ENCODE data around the gene DOLPP1. TPM values are rescaled to one million over a fixed set of nuclear protein-coding genes. Genes with fewer than 3 reads are reported as not detected.
A peak's percentile ranks its signal among the peaks of the same experiment; 100 is the strongest.

The DOLPP1 gene
- total RNA-seq, 4 donors from 2014 or later: 15.7 to 52.4 (median 38.2) TPM

- TF ChIP-seq EP300 (IDR thresholded peaks at IDR 0.05; ENCODE audit: low read depth): no peak
- no peak for TF ChIP-seq POLR2AphosphoS5 (IDR thresholded peaks at IDR 0.05)
- TF ChIP-seq, protein P1, sequence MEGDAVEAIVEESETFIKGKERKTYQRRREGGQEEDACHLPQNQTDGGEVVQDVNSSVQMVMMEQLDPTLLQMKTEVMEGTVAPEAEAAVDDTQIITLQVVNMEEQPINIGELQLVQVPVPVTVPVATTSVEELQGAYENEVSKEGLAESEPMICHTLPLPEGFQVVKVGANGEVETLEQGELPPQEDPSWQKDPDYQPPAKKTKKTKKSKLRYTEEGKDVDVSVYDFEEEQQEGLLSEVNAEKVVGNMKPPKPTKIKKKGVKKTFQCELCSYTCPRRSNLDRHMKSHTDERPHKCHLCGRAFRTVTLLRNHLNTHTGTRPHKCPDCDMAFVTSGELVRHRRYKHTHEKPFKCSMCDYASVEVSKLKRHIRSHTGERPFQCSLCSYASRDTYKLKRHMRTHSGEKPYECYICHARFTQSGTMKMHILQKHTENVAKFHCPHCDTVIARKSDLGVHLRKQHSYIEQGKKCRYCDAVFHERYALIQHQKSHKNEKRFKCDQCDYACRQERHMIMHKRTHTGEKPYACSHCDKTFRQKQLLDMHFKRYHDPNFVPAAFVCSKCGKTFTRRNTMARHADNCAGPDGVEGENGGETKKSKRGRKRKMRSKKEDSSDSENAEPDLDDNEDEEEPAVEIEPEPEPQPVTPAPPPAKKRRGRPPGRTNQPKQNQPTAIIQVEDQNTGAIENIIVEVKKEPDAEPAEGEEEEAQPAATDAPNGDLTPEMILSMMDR (IDR thresholded peaks at IDR 0.05): peak in 1 of 5 experiments; percentile 26
- no peak for TF ChIP-seq POLR2A (IDR thresholded peaks at IDR 0.05)
- no peaks in the 10 kb centered on the region for H3K27me3 ChIP-seq
- intact Hi-C loops (cut with DNase I; ENCODE audit: low total_unique reads): no loop called here
- peaks cover 18 to 49% (median 38%) of the 10 kb centered on the region in 4 donors for H3K4me1 ChIP-seq
- 62% methylated on average over 7 of the region's 7 CpGs; no CpG with 5 or more reads in 1 of the 2 donors for WGBS, 2 donors (ENCODE audit: low coverage in 1 of 2)
- H3K9me3 ChIP-seq: no peaks in the 10 kb centered on the region
- H3K4me3 ChIP-seq: peak overlapping the region in 3 of 4 donors; percentile 86 to 96 (median 89)
- peak overlapping the region; percentile 96 to 99 (median 96) for H3K27ac ChIP-seq
- peaks cover 0 to 6% (median 0%) of the 10 kb centered on the region in 4 donors for H3K36me3 ChIP-seq
- peak; percentile 49 for DNase-seq
- in situ Hi-C loops (cut with MboI; ENCODE audit: low pct_ligation_motif_present in 1 of 4, low pct_unique_long_range_greater_than_20kb in 1 of 4, low sequenced_read_pairs in 3 of 4): no loop called here
Observed at GRCh38 chr9:129109537-129109903, 28.6 kb downstream of the DOLPP1 start.

- no peaks in the 10 kb centered on the region for H3K9me3 ChIP-seq
- WGBS, 2 donors (ENCODE audit: low coverage in 1 of 2): 4% methylated on average over 39 of the region's 64 CpGs; no CpG with 5 or more reads in 1 of the 2 donors
- H3K36me3 ChIP-seq: peaks cover 0 to 6% (median 0%) of the 10 kb centered on the region in 4 donors
- intact Hi-C loops (cut with DNase I; ENCODE audit: low total_unique reads) (no loop called here), in situ Hi-C loops (cut with MboI; ENCODE audit: low pct_ligation_motif_present in 1 of 4, low pct_unique_long_range_greater_than_20kb in 1 of 4, low sequenced_read_pairs in 3 of 4) (no loop called here)
- H3K4me1 ChIP-seq: peaks cover 18 to 55% (median 41%) of the 10 kb centered on the region in 4 donors
- H3K27ac ChIP-seq: peak overlapping the region; percentile 96 to 99 (median 96)
- no peaks in the 10 kb centered on the region for H3K27me3 ChIP-seq
- DNase-seq: peak; percentile 32
- H3K4me3 ChIP-seq: peak overlapping the region; percentile 86 to 96 (median 88)
- peak in 1 of 3 donors; percentile 21 for TF ChIP-seq POLR2AphosphoS5 (IDR thresholded peaks at IDR 0.05)
- no peak for TF ChIP-seq EP300 (IDR thresholded peaks at IDR 0.05; ENCODE audit: low read depth)
- TF ChIP-seq, protein P1 (IDR thresholded peaks at IDR 0.05): no peak
Observed at GRCh38 chr9:129109952-129110739, 29.2 kb downstream of the DOLPP1 start.

DNA sequence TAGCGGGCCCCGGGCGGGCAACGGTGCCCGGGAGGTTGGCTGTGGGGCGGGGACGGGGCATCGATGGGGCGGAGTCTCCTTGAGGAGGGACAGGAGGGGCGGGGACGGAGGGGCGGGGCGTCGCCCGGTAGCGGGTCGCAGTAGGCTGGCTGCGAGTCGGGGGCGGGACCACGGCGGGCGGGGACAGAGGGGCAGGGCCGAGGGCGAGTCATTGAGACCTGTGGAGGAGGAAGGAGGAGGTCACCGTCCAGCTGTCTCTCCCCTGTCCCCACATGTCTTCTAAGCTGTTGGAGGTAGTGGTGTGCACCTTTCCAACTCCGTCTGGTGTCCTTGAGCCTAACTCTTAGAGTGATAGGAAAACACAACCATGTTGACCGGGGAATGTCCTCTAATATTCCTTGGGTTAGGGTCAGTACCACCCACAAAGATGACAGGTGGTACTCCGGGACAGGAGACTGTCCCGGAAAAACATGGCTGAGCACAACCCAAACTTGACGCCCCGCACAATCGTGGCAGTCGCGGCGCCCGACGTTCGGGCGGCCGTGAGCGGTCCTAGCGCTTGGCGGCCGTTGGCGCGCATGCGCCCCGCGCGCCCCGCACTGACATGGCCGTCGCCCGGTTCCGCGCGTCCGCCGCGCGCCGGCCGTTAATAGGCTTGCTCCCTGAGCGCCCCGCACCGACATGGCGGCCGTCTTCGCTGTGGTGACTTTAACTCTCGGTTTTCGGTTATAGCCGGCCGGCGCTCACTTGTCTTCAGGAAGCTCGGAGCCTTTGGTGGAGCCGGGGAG lies 30.0 kb downstream of the DOLPP1 start, which contains the start of the genes CRAT and PTPA:
Gene CRAT (minus strand): TSS at position 54 of the 788 bp plus-strand sequence. CDS start 284 bp downstream, outside the sequence.
Gene PTPA (plus strand): TSS at position 676 of the 788 bp plus-strand sequence. CDS start 186 bp downstream, outside the sequence.
- peak; percentile 99 for DNase-seq
- Histone ChIP-seq H3K9me3 (no peaks in the 10 kb centered on the region), H3K36me3 (peaks cover 0 to 6% (median 0%) of the 10 kb centered on the region in 4 donors), H3K4me1 (peaks cover 18 to 57% (median 41%) of the 10 kb centered on the region in 4 donors), H3K4me3 (peak within 1 kb of the TSS; percentile 86 to 96 (median 88)), H3K27ac (peak within 1 kb of the TSS; percentile 96 to 99 (median 96)), H3K27me3 (no peaks in the 10 kb centered on the region)
- in situ Hi-C loops (cut with MboI; ENCODE audit: low pct_ligation_motif_present in 1 of 4, low pct_unique_long_range_greater_than_20kb in 1 of 4, low sequenced_read_pairs in 3 of 4): no loop called here
- intact Hi-C loops (cut with DNase I; ENCODE audit: low total_unique reads): no loop called here
- WGBS, 2 donors (ENCODE audit: low coverage in 1 of 2): 3% methylated on average over 50 of the region's 77 CpGs; no CpG with 5 or more reads in 1 of the 2 donors
- TF ChIP-seq, protein P1 (IDR thresholded peaks at IDR 0.05): no peak
- TF ChIP-seq POLR2A (IDR thresholded peaks at IDR 0.05) (peak; percentile 97), EP300 (IDR thresholded peaks at IDR 0.05; ENCODE audit: low read depth) (no peak), POLR2AphosphoS5 (IDR thresholded peaks at IDR 0.05) (peak; percentile 98 to 99 (median 98))

Measured in transverse colon (tissue), 4 donors.